ENCODE results near the gene FST.

GRCh38 chr5:53446908-53447307 lies 33.5 kb upstream of the FST start:
- TF ChIP-seq CTCF (conservative IDR thresholded peaks at IDR 0.05; ENCODE audit: low read length) (no peak), EZH2phosphoT487 (IDR thresholded peaks at IDR 0.05; ENCODE audit: borderline replicate concordance) (no peak)
